Endometrial microvascular endothelial cells (primary cell): Measurements from ENCODE around the gene LFNG. TPM values are rescaled to one million over a fixed set of nuclear protein-coding genes. Genes with fewer than 3 reads are reported as not detected.
"Not testable (repeated sequence)": the region's sequence is repeated elsewhere in the genome, so short reads cannot be mapped to it uniquely, and the experiment has no call there.

Experiments
- in situ Hi-C: cut with HindIII; loops from 2 replicates; pipeline ENCODE4 v1.10.0; 2017; ENCODE audit warnings: low sequenced_read_pairs, low pct_unique_long_range_greater_than_20kb; ENCODE audit errors: inconsistent ontology term
- total RNA-seq: library from RNA; depleted of rRNA; stranded (reverse); fragments of >200 nt; gene quantifications from one replicate; pipeline ENCODE4 v1.2.3, GENCODE V29; 2015; ENCODE audit errors: inconsistent ontology term

Gene LFNG
- total RNA-seq, 1 donor from 2014 or later = 2.5 TPM

DNA sequence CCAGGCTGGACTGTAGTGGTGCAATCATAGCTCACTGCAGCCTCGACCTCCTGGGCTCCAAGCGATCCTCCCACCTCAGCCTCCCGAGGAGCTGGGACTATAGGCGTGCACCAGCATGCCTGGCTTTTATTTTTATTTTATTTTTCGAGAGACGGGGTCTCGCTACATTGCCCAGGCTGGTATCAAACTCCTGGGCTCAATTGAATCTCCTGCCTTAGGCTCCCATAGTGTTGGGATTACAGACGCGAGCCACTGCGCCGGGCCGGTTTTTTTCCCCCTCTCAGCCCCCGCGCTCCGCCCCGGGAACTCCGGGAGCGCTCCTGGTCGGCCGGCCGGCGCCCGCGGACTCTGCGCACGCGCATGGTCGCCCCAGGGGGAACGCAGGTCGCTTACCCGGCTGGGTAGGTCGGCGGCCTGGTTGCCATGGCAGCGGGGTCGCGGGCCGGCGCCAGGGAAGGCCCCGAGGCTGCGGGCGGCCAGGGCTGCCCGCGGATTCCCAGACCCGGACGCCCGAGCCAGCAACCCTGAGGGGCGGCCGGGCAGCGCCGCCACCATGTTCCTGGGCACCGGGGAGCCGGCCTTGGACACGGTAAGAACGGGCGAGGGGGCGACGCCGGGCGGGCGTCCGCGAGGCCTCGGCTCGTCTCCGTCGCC lies 39.2 kb downstream of the LFNG start, which contains the start of gene IQCE:
Gene IQCE (plus strand): TSS at position 351 of the 654 bp plus-strand sequence. CDS start 203 bp downstream, at position 554.
- in situ Hi-C loops = no loop called here

DNA sequence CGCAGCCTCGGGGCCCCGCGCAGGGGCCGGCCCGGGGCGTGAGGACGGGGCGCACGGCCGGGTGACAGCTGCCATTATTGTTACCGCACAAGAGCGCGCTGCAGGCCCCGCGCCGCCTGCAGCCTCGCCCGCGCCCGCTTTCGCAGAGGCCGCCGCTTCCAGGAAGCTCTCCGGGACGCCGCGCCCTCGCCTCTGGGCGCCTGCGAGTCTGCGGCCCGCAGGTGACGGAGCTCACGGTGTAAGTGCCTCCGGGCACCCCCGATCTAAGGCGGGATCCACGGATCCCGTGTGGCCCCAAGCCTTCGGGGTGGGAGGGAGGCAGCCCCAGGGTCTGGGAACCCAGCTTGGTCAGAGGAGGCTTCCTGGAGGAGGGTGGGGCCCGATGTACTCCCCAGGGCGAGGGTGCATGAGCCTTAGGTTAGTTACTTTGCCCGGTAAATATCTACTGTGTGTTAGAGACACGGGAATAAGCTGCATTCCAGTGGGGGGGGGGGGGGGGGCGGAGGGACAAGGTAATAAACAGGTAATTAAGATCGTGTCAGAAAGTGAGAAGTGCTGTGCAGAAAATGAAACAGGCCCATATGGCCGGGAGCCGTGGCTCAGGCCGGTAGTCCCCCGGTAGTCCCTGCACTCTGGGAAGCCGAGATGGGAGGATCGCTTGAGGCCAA lies 39.8 kb downstream of the LFNG start:
- in situ Hi-C loops = no loop called here

DNA sequence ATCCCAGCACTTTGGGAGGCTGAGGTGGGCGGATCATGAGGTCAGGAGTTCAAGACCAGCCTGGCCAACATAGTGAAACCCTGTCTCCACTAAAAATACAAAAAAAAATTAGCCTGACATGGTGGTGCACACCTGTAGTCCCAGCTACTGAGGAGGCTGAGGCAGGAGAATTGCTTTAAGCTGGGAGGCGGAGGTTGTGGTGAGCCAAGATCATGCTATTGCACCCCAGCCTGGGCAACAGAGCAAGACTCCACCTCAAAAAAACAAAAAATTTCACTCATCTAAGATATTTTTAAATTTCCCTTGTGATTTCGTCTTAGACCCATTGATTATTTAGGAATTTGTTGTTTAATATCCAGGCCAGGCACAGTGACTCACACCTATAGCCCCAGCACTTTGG lies 44.4 kb downstream of the LFNG start:
- in situ Hi-C loops = not testable (repeated sequence)

DNA sequence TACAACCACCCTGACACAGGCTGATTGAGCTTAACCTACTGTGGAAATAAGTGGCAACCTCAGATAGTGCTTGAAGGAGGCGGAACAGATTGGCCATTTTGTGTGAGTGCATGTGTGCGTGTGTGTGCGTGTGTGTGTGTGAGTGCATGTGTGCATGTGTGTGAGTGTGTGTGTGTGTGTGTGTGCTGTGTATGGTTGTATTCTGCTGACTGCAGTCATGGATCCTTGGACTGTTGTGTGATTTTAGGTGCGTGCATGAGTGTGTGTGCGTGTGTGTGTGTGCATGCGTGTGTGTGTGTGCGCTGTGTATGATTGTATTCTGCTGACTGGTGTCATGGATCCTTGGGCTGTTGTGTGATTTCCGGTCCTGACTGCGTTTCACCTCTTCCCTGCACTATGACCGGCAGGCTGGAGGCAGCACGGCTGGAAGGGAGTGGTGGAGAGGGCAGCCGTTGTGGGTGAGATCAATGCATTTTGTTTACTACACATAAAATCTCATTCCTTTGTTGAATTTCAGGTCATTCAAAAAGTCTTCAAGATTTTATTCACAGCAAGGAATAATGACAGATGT lies 45.5 kb downstream of the LFNG start:
- in situ Hi-C loops = no loop called here

DNA sequence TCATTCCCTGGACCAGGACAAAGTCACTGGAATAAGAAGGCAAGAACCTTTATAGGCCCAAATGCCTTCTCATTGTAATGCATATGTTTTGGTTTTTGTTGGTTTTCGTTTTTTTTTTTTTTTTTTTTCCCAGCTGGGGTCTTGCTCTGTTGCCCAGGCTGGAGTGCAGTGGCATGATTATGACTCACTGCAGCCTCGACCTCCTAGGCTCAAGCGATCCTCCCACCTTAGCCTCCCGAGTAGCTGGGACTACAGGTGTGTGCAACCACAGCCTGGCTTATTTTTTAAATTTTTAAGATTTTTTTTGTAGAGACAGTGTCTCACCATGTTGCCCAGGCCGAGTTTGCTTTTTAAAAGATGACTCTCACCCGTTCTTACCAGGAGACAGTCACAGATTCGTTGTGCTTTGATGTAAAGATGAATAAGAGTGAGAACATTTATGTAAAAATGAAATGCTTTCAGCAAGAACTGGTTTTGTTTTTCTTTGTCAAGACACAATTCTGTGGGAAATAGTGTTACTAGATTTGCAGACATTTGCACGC lies 46.8 kb downstream of the LFNG start:
- in situ Hi-C loops = no loop called here

DNA sequence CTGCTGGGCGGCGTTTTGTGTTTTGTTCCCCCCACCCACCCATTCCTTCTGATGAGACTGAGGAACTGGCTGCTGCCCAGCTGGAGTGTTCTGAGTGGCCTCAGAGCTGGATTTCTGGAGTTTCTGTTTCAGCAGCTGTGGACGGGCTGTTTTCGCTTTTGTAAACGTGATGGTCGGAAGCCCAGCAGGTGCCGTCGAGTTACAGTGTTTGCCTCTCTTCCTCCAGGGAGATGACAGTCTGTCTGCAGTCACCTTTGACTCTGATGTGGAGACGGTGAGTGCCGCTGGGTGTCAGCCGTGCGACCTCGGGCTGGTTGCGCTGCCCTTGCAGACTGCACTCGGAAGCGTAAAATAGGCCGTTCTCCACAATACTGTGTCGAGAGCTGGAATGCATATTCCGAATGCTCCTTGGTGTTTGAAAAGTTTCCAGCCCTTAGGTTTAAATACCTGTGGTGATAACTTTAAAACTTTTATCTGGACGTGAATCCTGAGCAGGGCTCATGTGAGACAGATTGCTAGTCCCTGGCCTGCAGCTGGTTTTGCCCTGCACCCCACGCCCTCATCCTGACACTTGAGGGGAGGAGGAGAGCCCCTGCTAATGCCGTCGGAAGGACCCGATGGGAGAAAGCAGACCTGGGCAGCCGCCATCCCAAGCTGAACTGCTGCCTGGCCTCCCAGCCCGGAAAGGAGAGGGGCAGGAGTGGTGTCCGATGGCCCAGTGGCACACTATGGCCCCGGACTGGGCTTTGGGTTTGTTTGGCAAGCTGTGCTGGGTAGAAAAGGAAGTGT lies 47.5 kb downstream of the LFNG start:
- in situ Hi-C loops = no loop called here

DNA sequence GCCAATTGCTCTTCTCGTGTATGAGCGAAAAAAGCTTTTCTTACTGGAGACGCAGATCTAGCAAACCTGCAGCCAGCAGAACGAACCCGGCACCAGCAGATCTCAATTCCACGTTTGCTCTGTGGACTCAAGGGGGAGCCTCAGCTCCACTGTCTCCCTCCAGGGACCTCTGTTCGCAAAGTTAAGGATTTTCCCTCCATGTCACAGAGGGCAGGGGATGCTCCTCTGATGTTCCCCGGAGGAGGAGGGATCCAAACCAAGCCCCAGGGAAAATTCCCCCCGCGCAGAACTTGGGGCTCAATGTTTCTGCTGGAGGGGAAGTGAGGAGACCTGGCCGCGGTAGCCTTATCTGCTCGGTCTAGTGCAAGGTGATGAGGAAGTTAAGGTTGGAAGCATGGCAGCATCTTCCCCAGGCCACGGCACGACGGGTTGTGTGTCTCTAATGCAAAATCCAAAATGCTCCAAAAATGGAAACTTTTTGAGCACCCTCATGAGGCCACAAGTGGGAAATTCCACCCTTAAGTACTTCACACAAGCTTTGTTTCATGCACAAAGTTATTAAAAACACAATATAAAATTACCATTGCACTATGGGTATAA lies 48.2 kb downstream of the LFNG start:
- in situ Hi-C loops = no loop called here

DNA sequence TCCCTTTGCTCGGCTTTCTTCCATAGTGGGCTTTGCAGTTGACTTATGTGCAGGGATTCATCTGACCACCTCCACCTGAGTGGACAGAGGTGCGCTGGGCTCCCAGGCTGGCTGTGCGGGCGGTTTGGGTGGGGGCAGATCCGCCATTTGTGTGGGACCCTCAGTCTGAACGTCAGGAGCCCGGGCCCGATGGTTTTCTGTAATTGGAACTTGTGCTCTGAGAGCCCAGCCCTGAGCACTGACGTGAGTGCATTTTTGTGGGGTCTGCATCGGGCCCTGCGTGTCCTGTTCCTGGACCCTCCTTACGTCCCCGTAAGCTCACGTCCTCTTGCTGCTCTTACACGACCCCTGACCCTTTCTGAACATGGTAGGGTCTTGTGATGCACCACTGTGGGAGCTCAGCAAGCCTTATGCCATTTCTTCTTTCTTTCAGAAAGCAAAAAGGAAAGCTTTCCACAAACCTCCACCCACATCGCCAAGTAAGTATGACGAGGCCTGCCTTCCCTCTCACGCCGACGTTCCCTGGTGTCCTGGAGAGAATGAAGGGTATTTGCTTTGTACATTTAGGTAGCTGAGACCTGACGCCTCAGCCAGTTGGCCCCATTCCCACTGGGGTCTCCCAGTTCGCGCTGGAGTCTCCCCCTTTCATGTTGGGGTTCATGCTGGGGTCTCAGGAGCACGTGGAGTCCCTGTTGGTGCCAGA lies 49.1 kb downstream of the LFNG start:
- in situ Hi-C loops = no loop called here

DNA sequence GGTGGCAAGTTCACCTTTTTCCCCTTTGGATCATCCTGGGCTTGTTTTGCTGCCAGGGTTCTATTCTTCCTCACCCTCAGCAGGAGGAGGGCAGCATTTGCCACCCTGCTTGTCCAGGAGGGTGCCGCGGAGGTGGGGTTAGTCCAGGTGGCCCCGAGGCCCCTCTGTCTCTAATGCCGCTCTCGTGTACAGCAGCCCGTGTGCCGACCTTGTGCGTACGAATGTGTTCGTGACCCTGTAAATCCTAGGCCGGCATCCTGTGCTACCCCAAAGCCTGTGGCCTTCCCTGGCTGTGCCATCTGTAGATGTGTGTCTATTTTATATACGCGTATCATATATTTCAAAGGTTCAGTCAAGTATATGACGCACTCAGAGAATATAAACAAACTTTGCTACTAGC lies 49.8 kb downstream of the LFNG start:
- in situ Hi-C loops = no loop called here

DNA sequence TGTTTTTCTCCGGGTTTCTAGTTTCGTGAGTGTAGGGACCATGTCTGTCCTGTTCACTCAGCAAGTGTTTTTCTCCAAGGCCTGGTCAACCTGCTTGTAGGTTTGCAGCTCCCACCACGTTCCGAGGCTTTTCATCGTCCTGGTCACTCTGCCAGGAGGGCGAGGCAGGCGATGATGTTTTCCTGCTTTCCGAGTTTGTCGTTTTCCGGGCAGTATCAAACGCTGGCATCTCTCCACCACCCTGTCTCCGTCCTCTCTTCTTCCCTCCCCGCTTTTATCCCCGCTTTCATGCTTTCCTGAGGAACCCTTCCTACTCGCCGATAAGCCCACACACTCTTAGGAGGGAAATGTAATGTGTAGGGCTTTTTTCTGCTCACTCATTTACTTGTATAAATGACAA lies 50.4 kb downstream of the LFNG start:
- in situ Hi-C loops = no loop called here

DNA sequence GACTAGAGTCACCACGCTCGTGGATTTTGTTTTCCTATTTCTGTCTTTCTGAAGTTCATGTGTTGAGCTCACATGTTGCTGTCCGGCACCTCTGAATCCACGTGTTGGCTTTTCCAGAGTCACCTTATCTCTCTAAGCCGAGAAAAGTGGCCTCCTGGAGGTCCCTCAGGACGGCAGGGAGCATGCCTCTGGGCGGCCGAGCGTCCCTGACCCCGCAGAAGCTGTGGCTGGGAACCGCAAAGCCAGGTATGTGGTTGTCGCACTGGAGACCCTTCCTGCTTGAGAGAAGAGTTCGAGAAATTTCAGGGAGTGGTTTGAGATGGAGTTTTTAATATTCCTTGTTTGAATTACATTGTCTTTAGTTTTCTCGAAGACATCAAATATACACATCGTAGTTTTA lies 51.8 kb downstream of the LFNG start:
- in situ Hi-C loops = no loop called here

DNA sequence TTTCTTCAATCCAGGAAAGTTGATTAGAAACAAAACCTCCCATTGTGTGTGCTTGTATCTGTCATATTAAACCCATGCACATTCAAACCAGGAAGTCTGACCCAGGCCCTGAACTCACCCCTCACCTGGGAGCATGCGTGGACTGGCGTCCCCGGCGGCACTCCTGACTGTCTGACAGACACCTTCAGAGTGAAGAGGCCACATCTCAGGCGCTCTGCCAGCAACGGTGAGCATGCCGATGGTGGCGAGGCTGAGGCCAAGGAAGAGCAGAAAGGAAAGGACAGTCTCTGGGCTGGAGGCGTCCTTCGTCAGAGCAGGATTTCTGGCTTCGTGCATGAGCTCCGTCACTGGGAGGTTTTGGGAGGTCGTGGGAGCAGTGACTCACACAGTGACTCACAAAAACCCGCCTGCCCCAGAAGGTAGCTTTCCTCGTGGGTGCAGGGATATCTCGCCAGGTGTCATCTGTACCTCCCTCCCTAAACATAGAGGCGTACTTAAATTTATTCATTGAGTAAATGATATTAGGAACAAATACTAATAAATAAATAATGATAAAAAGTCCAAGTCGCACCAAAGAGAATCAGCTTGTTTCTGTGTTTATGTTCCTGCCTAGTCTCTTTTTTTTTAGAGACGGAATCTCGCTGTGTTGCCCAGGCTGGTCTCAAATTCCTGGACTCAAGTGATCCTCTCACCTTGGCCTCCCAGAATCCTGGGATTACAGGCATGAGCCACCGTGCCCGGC lies 52.7 kb downstream of the LFNG start:
- in situ Hi-C loops = no loop called here

DNA sequence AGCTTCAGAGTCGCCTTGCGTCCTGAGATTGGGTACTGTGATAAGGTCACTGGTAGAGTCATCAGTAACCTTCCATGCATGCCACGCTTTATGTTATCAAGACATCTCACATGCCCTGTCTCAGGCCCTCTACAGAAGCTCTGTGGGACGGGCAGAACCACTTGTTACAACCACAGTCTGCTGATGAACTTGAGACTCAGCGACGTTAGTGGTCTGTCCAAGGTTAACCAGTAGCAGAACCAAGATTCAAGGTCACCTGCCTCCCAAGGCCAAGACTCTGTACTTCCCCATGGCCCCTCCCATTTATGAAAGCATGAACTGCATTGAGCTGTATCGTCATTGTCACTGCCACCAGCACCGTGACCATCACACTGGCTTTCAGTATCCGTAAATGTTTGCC lies 54.2 kb downstream of the LFNG start:
- in situ Hi-C loops = no loop called here

DNA sequence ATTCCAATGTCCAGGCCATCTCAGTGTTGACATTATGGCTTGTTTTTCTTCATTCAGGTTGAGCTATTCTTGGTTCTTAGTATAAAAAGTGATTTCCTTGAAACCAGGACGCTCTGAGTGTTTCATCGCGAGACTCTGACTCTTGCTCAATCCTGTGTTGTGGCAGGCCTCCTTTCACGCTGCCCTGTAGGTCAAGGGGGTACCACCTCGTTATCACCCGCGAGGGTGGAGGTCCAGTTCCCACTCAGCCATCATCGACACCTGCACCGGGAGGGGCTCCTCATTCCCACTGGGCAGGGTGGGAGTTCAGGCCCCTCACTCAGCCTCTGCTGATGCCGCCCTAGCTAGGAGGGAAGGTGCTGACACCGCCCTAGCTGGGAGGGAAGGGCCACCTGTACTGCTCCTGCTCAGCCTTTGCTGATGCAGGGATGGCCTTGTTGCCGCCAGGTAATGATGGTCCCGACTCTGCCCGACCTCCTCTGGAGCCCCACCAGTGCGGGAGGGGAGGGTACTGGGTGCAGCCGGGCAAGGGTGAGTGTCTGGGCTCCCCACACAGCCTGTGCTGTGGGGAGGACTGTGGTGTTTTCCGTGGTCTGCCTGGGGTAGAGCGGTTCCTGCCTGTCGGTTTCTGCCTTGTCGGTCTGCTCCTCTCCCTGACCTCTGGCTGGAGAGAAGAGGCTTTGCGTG lies 55.6 kb downstream of the LFNG start:
- in situ Hi-C loops = no loop called here

DNA sequence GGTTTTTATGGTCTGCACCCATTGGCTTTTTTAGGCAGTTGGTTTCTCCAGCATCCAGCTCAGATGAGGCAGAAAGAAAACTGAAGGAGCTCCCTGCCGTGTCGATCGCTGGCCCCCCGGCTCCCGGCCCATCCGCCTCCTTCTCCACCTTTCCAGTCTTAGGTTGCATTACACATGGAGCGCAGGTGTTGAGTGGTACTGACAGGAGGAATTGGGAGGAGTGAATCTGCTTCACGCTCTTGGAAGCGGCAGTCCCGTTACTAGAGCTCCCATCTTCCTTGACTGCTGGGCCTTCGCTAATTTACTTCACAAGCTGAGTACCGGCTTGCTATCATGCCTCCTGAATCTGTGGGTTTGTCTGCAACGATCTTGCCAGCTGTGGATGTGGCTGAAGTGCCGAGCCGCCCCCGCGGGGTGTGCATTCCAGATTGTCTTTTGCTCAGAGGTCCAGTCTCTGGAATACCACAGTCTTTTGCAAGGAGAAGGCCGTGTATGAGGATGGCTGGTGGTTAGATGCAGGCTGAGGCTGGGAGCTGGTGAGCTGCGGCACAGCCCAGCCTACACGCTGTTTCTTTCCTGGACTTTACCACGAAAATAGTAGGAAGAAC lies 56.3 kb downstream of the LFNG start:
- in situ Hi-C loops = no loop called here

DNA sequence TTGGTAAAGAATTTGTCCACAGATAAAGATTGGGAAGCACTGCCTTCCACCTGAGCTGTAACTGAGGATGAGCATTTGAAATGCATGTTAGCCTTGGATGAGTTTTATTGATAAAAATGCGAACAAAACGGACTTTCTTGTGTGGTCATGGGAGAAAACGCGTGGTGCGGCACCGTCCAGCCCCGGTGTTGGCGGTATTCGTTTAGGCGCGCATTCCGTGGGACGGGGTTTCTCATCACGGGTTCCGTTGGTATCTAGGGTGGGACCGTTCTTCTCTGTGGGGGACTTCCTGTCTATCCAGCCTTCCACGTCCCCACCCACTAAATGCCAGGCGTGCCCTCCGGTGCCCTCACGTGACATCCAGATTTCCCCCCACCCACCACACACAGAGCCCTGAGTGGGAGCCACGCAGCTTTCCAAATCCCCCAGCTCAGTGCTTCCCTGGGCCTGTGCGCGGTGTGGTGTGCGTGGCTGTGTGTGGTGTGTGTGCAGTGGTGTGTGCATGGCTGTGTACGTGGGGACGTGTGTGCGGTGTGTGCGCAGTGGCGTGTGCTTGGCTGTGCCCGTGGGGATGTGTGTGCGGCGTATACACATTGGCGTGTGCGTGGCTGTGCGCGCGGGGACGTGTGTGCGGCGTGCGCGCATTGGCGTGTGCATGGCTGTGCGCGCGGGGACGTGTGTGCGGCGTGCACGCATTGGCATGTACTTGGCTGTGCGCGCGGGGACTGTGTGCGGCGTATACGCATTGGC lies 57.3 kb downstream of the LFNG start:
- in situ Hi-C loops = no loop called here
